ENCODE measurements around the gene SOX8. TPM values are rescaled to one million over a fixed set of nuclear protein-coding genes. Genes with fewer than 3 reads are reported as not detected.

The SOX8 gene
- total and polyA plus RNA-seq, 10 of the 15 experiments (the other 5 are each of a cell fraction or from before 2014, with no cell fraction given) = not detected

DNA sequence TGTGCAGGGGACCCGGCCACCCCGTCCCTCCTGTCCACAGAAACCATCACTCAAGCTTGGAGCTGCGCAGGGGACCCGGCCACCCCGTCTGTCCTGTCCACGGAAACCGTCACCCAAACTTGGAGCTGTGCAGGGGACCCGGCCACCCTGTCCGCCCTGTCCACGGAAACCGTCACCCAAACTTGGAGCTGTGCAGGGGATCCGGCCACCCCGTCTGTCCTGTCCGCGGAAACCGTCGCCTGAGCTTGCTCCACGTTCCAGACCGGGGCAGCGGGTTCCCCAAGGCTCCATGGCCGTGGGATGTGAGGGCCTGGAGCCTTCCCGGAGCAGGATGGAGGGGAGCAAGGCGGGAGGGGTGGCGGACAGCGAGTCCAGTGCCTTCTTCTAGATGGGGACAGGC lies 25.2 kb downstream of the SOX8 start:
- in situ Hi-C loops (cut with MboI) = no loop called here
- CTCF ChIA-PET = no interaction called here
- no peak for FAIRE-seq

DNA sequence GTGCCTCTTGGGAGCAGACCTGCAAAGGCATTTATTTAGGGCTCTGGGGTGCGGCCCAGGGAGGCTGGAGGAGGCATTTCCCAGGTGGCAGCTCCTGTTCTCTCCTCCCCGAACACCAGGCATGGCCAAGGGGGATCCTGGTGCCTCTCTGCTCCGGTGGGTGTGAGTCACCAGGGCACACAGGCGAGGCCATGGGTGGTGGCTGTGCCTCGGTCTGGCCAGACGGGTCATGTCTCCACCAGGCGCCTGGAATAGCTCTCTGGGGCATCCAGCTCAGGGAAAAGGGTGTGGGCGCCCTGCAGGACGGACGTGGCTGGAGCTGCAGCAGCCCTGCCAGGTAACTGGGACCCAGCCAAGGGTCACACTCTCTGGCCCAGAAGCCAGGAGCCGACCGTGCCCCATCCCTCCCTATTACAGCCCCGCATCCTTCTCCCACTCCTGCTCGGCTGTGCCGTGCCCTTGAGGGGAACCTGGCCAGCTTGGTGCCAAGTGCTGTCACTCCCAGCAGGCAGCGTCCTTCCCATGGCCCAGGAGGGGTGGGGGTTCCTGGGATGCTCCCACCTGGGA lies 25.8 kb downstream of the SOX8 start:
- Histone ChIP-seq H3K27me3 (replicated peaks in 1 of 2; ENCODE audit: control insufficient read depth in 2 of 2, insufficient read depth in 2 of 2, low read length in 1 of 2) (no peaks in the 10 kb centered on the region), H3K4me1 (ENCODE audit: control insufficient read depth, insufficient read depth, low read length) (peaks cover 10% of the 10 kb centered on the region), H3K4me2 (ENCODE audit: control insufficient read depth, insufficient read depth) (no peak overlapping the region), H3K9ac (ENCODE audit: control insufficient read depth, insufficient read depth, low read length) (no peak overlapping the region), H3K27ac (ENCODE audit: control insufficient read depth, insufficient read depth) (no peak overlapping the region), H3K4me3 (no peak overlapping the region), H4K20me1 (ENCODE audit: control insufficient read depth, insufficient read depth) (no peaks in the 10 kb centered on the region), H3K79me2 (ENCODE audit: control insufficient read depth, insufficient read depth, low read length) (no peaks in the 10 kb centered on the region), H2AFZ (ENCODE audit: control insufficient read depth, low read depth, low read length) (no peak overlapping the region), H3K36me3 (ENCODE audit: control insufficient read depth in 2 of 2, insufficient read depth in 2 of 2, low read length in 1 of 2) (no peaks in the 10 kb centered on the region), H3K9me3 (replicated peaks; ENCODE audit: control insufficient read depth, insufficient read depth, low read length) (no peaks in the 10 kb centered on the region)
- TF ChIP-seq SMC3 (IDR thresholded peaks at IDR 0.05; ENCODE audit: borderline replicate concordance, low read length) (no peak), GATAD2B (conservative IDR thresholded peaks at IDR 0.05; ENCODE audit: low read depth) (no peak), SMAD5 (IDR thresholded peaks at IDR 0.05; ENCODE audit: low read depth) (no peak), MXI1 (IDR thresholded peaks at IDR 0.05; ENCODE audit: low read depth, low read length) (no peak), RAD51 (IDR thresholded peaks at IDR 0.05) (no peak), ZNF274 (IDR thresholded peaks at IDR 0.05; ENCODE audit: insufficient read depth, insufficient read length) (no peak), BHLHE40 (IDR thresholded peaks at IDR 0.05; ENCODE audit: borderline replicate concordance in 1 of 2, low read depth in 2 of 2, low read length in 1 of 2) (no peak), WRNIP1 (IDR thresholded peaks at IDR 0.05; ENCODE audit: borderline replicate concordance, low read depth, low read length) (no peak)
- TF ChIP-seq, protein P1, sequence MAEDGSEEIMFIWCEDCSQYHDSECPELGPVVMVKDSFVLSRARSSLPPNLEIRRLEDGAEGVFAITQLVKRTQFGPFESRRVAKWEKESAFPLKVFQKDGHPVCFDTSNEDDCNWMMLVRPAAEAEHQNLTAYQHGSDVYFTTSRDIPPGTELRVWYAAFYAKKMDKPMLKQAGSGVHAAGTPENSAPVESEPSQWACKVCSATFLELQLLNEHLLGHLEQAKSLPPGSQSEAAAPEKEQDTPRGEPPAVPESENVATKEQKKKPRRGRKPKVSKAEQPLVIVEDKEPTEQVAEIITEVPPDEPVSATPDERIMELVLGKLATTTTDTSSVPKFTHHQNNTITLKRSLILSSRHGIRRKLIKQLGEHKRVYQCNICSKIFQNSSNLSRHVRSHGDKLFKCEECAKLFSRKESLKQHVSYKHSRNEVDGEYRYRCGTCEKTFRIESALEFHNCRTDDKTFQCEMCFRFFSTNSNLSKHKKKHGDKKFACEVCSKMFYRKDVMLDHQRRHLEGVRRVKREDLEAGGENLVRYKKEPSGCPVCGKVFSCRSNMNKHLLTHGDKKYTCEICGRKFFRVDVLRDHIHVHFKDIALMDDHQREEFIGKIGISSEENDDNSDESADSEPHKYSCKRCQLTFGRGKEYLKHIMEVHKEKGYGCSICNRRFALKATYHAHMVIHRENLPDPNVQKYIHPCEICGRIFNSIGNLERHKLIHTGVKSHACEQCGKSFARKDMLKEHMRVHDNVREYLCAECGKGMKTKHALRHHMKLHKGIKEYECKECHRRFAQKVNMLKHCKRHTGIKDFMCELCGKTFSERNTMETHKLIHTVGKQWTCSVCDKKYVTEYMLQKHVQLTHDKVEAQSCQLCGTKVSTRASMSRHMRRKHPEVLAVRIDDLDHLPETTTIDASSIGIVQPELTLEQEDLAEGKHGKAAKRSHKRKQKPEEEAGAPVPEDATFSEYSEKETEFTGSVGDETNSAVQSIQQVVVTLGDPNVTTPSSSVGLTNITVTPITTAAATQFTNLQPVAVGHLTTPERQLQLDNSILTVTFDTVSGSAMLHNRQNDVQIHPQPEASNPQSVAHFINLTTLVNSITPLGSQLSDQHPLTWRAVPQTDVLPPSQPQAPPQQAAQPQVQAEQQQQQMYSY (CRISPR knock-in tag; IDR thresholded peaks at IDR 0.05) = no peak
- TF ChIP-seq, protein P2, sequence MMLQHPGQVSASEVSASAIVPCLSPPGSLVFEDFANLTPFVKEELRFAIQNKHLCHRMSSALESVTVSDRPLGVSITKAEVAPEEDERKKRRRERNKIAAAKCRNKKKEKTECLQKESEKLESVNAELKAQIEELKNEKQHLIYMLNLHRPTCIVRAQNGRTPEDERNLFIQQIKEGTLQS (IDR thresholded peaks at IDR 0.05; ENCODE audit: borderline replicate concordance, extremely low read depth, low read depth, low read length) = no peak
- CTCF ChIA-PET = no interaction called here
- RAD21 ChIA-PET (ENCODE audit: unreplicated experiment) = no interaction called here
- intact Hi-C loops (cut with micrococcal nuclease; ENCODE audit: unreplicated experiment) (no loop called here), in situ Hi-C loops (cut with MboI) (no loop called here)
- DNase-seq (ENCODE audit: low read depth, low spot score) = no peak
- FAIRE-seq = no peak
- SMC1A ChIA-PET (ENCODE audit: uncharacterized antibody, unreplicated experiment) = no interaction called here
- no peak for ATAC-seq
- WGBS (ENCODE audit: insufficient coverage, insufficient replicate concordance, low lambda C conversion rate, missing lambda C conversion rate) = 29% methylated on average over 16 of the region's 16 CpGs
- BruUV-seq (replicated peaks) = no TSS peak
- POLR2A ChIA-PET = no interaction called here

More for the DNA sequence above, 25.2 kb downstream of the SOX8 start:
- H3K36me3 ChIP-seq (ENCODE audit: control insufficient read depth in 2 of 2, insufficient read depth in 2 of 2, low read length in 1 of 2) = no peaks in the 10 kb centered on the region
- H2AFZ ChIP-seq (ENCODE audit: control insufficient read depth, low read depth, low read length) = no peak overlapping the region
- H3K79me2 ChIP-seq (ENCODE audit: control insufficient read depth, insufficient read depth, low read length) = no peaks in the 10 kb centered on the region
- no peak for ATAC-seq
- no peaks in the 10 kb centered on the region for H3K9me3 ChIP-seq (replicated peaks; ENCODE audit: control insufficient read depth, insufficient read depth, low read length)
- no TSS peak for BruUV-seq (replicated peaks)
- H3K27ac ChIP-seq (ENCODE audit: control insufficient read depth, insufficient read depth) = no peak overlapping the region
- DNase-seq (ENCODE audit: low read depth, low spot score) = no peak
- POLR2A ChIA-PET = no interaction called here
- H3K4me2 ChIP-seq (ENCODE audit: control insufficient read depth, insufficient read depth) = no peak overlapping the region
- H3K4me1 ChIP-seq (ENCODE audit: control insufficient read depth, insufficient read depth, low read length) = peaks cover 10% of the 10 kb centered on the region
- TF ChIP-seq NFYA (IDR thresholded peaks at IDR 0.05; ENCODE audit: borderline replicate concordance, low read depth, low read length) = no peak
- no peak for TF ChIP-seq NR2C1 (IDR thresholded peaks at IDR 0.05)
- H3K9ac ChIP-seq (ENCODE audit: control insufficient read depth, insufficient read depth, low read length) = no peak overlapping the region
- H4K20me1 ChIP-seq (ENCODE audit: control insufficient read depth, insufficient read depth) = no peaks in the 10 kb centered on the region
- H3K27me3 ChIP-seq (replicated peaks in 1 of 2; ENCODE audit: control insufficient read depth in 2 of 2, insufficient read depth in 2 of 2, low read length in 1 of 2) = no peaks in the 10 kb centered on the region
- 59% methylated on average over 25 of the region's 25 CpGs for WGBS (ENCODE audit: insufficient coverage, insufficient replicate concordance, low lambda C conversion rate, missing lambda C conversion rate)
- RAD21 ChIA-PET (ENCODE audit: unreplicated experiment) = no interaction called here
- SMC1A ChIA-PET (ENCODE audit: uncharacterized antibody, unreplicated experiment) = no interaction called here
- no peak overlapping the region for H3K4me3 ChIP-seq
- intact Hi-C loops (cut with micrococcal nuclease; ENCODE audit: unreplicated experiment) = no loop called here

All from GM12878 (cell line).